ENCODE results near the gene CRYBA1.
"Not testable (repeated sequence)": the region's sequence is repeated elsewhere in the genome, so short reads cannot be mapped to it uniquely, and the experiment has no call there.

CRYBA1 gene

GRCh38 chr17:29246628-29247027 lies at the start of gene CRYBA1:
TSS of gene CRYBA1 (plus strand) at chr17:29246859. CDS start at chr17:29246864, 5 bp downstream.
- no peak within 1 kb of the TSS for H3K4me3 ChIP-seq (ENCODE audit: low read depth, low read length)
- TF ChIP-seq CTCF (IDR thresholded peaks at IDR 0.05; ENCODE audit: control insufficient read depth, extremely low read depth, insufficient read depth): no peak
- no peak for DNase-seq (ENCODE audit: low read depth)

DNA sequence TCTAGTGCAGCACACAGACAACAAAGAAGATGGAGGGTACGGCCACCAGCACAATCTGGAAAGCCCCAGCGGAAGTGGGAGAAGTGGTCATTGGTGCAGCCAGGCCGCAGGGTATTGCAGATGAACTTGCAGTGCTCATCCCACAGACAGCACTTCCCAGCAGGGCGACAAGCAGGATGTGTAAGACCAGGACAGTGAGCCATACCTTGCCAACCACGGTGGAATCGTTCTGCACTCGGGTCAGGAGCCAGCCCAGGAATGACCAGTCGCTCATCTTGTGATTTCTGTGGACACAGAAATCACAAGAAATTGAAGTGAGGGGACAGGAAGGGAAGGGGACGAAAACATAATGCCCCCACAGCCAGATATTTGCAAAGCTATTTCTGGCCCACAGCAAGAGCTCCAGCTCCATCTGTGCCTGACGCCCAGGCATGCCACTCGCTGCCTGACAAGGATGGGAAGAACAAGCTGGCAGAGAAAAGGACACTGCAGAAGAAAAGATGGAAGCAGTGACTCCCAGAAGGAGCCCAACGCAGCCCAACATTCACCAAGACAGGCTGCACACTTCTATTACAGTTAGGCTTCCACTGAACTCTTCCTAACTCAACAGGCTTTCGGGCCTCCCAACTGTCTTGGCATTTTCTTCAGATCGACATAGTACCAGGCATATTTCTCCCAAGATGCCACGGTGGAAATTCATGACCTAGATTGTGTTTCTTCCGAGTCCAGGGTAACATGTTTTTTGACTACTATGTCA lies 49.0 kb upstream of the CRYBA1 start:
- DNase-seq (ENCODE audit: low read depth): no peak
- H3K4me3 ChIP-seq (ENCODE audit: low read depth, low read length): no peak overlapping the region
- TF ChIP-seq CTCF (IDR thresholded peaks at IDR 0.05; ENCODE audit: control insufficient read depth, extremely low read depth, insufficient read depth): no peak

- DNase-seq (ENCODE audit: low read depth); H3K4me3 ChIP-seq (ENCODE audit: low read depth, low read length): not testable (repeated sequence)
Observed at GRCh38 chr17:29204068-29204804, 42.4 kb upstream of the CRYBA1 start.

GRCh38 chr17:29205047-29205446 lies 41.6 kb upstream of the CRYBA1 start:
- no peak for TF ChIP-seq CTCF (IDR thresholded peaks at IDR 0.05; ENCODE audit: control insufficient read depth, extremely low read depth, insufficient read depth)
- no peak overlapping the region for H3K4me3 ChIP-seq (ENCODE audit: low read depth, low read length)
- no peak for DNase-seq (ENCODE audit: low read depth)

DNA sequence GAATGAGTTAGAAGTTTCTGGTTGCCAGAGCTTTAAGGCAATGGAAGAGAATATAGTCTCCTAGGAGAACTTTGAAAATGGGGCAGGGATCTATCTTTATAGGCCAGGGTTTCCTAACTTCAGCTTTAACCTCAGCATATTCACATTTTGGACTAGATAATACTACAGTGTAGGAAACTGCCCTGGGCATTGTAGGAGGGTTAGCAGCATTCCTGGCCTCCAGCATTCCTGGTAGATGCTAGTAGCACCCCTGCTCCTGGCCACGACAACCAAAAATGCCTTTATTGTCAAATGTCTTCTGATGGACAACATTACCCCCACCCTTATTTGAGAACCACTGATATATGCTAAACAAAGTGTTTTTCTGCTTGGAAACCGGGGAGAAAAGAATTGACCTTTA lies 38.7 kb upstream of the CRYBA1 start:
- no peak for DNase-seq (ENCODE audit: low read depth)
- TF ChIP-seq CTCF (IDR thresholded peaks at IDR 0.05; ENCODE audit: control insufficient read depth, extremely low read depth, insufficient read depth): no peak
- no peak overlapping the region for H3K4me3 ChIP-seq (ENCODE audit: low read depth, low read length)

GRCh38 chr17:29209073-29209472 lies 37.6 kb upstream of the CRYBA1 start:
- no peak for TF ChIP-seq CTCF (IDR thresholded peaks at IDR 0.05; ENCODE audit: control insufficient read depth, extremely low read depth, insufficient read depth)
- no peak for DNase-seq (ENCODE audit: low read depth)
- H3K4me3 ChIP-seq (ENCODE audit: low read depth, low read length): no peak overlapping the region

DNA sequence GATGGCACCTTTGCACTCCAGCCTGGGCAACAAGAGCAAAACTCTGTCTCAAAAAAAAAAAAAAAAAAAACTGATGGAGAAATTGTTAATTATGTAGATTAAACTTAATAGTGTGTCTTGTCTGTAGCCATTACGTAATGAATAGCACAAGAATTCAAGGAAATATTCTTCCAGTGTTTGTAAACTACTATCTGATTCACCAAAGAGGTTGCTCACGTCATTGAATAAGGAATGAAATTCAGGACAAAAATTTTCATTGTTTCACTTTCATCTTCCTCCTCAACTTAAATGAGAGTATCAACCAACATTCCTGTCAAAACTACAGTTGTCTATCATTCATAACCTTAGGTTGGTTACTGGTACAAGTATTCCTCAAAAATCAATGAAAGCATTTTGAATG lies 35.8 kb upstream of the CRYBA1 start:
- no peak for TF ChIP-seq CTCF (IDR thresholded peaks at IDR 0.05; ENCODE audit: control insufficient read depth, extremely low read depth, insufficient read depth)
- DNase-seq (ENCODE audit: low read depth): no peak
- no peak overlapping the region for H3K4me3 ChIP-seq (ENCODE audit: low read depth, low read length)
